ENCODE measurements around the gene HES4.
"Not testable (repeated sequence)": the region's sequence is repeated elsewhere in the genome, so short reads cannot be mapped to it uniquely, and the experiment has no call there.

HES4 gene

GRCh38 chr1:993379-993995 is 6.4 kb downstream of the HES4 start:
- no peaks in the 10 kb centered on the region for H3K4me1 ChIP-seq (ENCODE audit: control insufficient read depth, insufficient read depth, low read length)
- H3K9me3 ChIP-seq (ENCODE audit: control insufficient read depth, low read length): peaks cover 13% of the 10 kb centered on the region
- peaks cover 23% of the 10 kb centered on the region for H3K27me3 ChIP-seq (replicated peaks; ENCODE audit: control insufficient read depth, insufficient read depth, low read length)
- no peak for DNase-seq (ENCODE audit: low read depth)
- H3K4me3 ChIP-seq (ENCODE audit: low read length): no peak overlapping the region
- no peaks in the 10 kb centered on the region for H3K36me3 ChIP-seq (ENCODE audit: control insufficient read depth, insufficient read depth, low read length, severe bottlenecking)
- H3K9ac ChIP-seq (ENCODE audit: low read length): no peak overlapping the region

- no peaks in the 10 kb centered on the region for H3K4me1 ChIP-seq (ENCODE audit: control insufficient read depth, insufficient read depth, low read length)
- DNase-seq (ENCODE audit: low read depth): no peak
- H3K27me3 ChIP-seq (replicated peaks; ENCODE audit: control insufficient read depth, insufficient read depth, low read length): peaks cover 13% of the 10 kb centered on the region
These were observed 7.5 kb downstream of the HES4 start for GRCh38 chr1:992362-992761.

GRCh38 chr1:991895-992294 is 8.0 kb downstream of the HES4 start:
- no peaks in the 10 kb centered on the region for H3K4me1 ChIP-seq (ENCODE audit: control insufficient read depth, insufficient read depth, low read length)
- H3K9me3 ChIP-seq (ENCODE audit: control insufficient read depth, low read length): peaks cover 13% of the 10 kb centered on the region
- H3K9ac ChIP-seq (ENCODE audit: low read length): no peak overlapping the region
- H3K27me3 ChIP-seq (replicated peaks; ENCODE audit: control insufficient read depth, insufficient read depth, low read length): peaks cover 8% of the 10 kb centered on the region
- no peak overlapping the region for H3K4me3 ChIP-seq (ENCODE audit: low read length)
- H3K36me3 ChIP-seq (ENCODE audit: control insufficient read depth, insufficient read depth, low read length, severe bottlenecking): no peaks in the 10 kb centered on the region
- DNase-seq (ENCODE audit: low read depth): no peak

More at GRCh38 chr1:992362-992761, 7.5 kb downstream of the HES4 start:
- H3K9ac ChIP-seq (ENCODE audit: low read length): no peak overlapping the region
- H3K36me3 ChIP-seq (ENCODE audit: control insufficient read depth, insufficient read depth, low read length, severe bottlenecking): no peaks in the 10 kb centered on the region
- H3K9me3 ChIP-seq (ENCODE audit: control insufficient read depth, low read length): peaks cover 13% of the 10 kb centered on the region
- no peak overlapping the region for H3K4me3 ChIP-seq (ENCODE audit: low read length)

- H3K4me1 ChIP-seq (ENCODE audit: control insufficient read depth, insufficient read depth, low read length); H3K4me3 ChIP-seq (ENCODE audit: low read length); H3K27me3 ChIP-seq (replicated peaks; ENCODE audit: control insufficient read depth, insufficient read depth, low read length); H3K9ac ChIP-seq (ENCODE audit: low read length); H3K36me3 ChIP-seq (ENCODE audit: control insufficient read depth, insufficient read depth, low read length, severe bottlenecking); DNase-seq (ENCODE audit: low read depth): not testable (repeated sequence)
- peaks cover 13% of the 10 kb centered on the region for H3K9me3 ChIP-seq (ENCODE audit: control insufficient read depth, low read length)
These were observed 8.6 kb downstream of the HES4 start for GRCh38 chr1:991275-991674.

- not testable (repeated sequence) for H3K4me3 ChIP-seq (ENCODE audit: low read length); H3K9ac ChIP-seq (ENCODE audit: low read length); H3K36me3 ChIP-seq (ENCODE audit: control insufficient read depth, insufficient read depth, low read length, severe bottlenecking); H3K4me1 ChIP-seq (ENCODE audit: control insufficient read depth, insufficient read depth, low read length); DNase-seq (ENCODE audit: low read depth)
- Histone ChIP-seq H3K27me3 (replicated peaks; ENCODE audit: control insufficient read depth, insufficient read depth, low read length) (peaks cover 26% of the 10 kb centered on the region), H3K9me3 (ENCODE audit: control insufficient read depth, low read length) (peaks cover 13% of the 10 kb centered on the region)
These were observed 11.8 kb downstream of the HES4 start for GRCh38 chr1:988061-988460.

- peaks cover 51% of the 10 kb centered on the region for H3K27me3 ChIP-seq (replicated peaks; ENCODE audit: control insufficient read depth, insufficient read depth, low read length)
- no peak for DNase-seq (ENCODE audit: low read depth)
- no peaks in the 10 kb centered on the region for H3K36me3 ChIP-seq (ENCODE audit: control insufficient read depth, insufficient read depth, low read length, severe bottlenecking)
- no peaks in the 10 kb centered on the region for H3K4me1 ChIP-seq (ENCODE audit: control insufficient read depth, insufficient read depth, low read length)
- H3K4me3 ChIP-seq (ENCODE audit: low read length): no peak overlapping the region
- H3K9ac ChIP-seq (ENCODE audit: low read length): no peak overlapping the region
- no peaks in the 10 kb centered on the region for H3K9me3 ChIP-seq (ENCODE audit: control insufficient read depth, low read length)
These were observed 14.8 kb downstream of the HES4 start for GRCh38 chr1:985126-985525.

- Histone ChIP-seq H3K27me3 (replicated peaks; ENCODE audit: control insufficient read depth, insufficient read depth, low read length) (peaks cover 54% of the 10 kb centered on the region), H3K9ac (ENCODE audit: low read length) (no peak overlapping the region), H3K9me3 (ENCODE audit: control insufficient read depth, low read length) (no peaks in the 10 kb centered on the region), H3K4me1 (ENCODE audit: control insufficient read depth, insufficient read depth, low read length) (no peaks in the 10 kb centered on the region), H3K4me3 (ENCODE audit: low read length) (no peak overlapping the region), H3K36me3 (ENCODE audit: control insufficient read depth, insufficient read depth, low read length, severe bottlenecking) (no peaks in the 10 kb centered on the region)
- DNase-seq (ENCODE audit: low read depth): no peak
These were observed 15.5 kb downstream of the HES4 start for GRCh38 chr1:984476-984814.

GRCh38 chr1:983798-984475 is 16.0 kb downstream of the HES4 start:
- Histone ChIP-seq H3K4me1 (ENCODE audit: control insufficient read depth, insufficient read depth, low read length) (no peaks in the 10 kb centered on the region), H3K36me3 (ENCODE audit: control insufficient read depth, insufficient read depth, low read length, severe bottlenecking) (no peaks in the 10 kb centered on the region), H3K9ac (ENCODE audit: low read length) (no peak overlapping the region), H3K4me3 (ENCODE audit: low read length) (no peak overlapping the region), H3K9me3 (ENCODE audit: control insufficient read depth, low read length) (no peaks in the 10 kb centered on the region), H3K27me3 (replicated peaks; ENCODE audit: control insufficient read depth, insufficient read depth, low read length) (peaks cover 53% of the 10 kb centered on the region)
- peak; percentile 76 for DNase-seq (ENCODE audit: low read depth)

- Histone ChIP-seq H3K4me1 (ENCODE audit: control insufficient read depth, insufficient read depth, low read length) (no peaks in the 10 kb centered on the region), H3K27me3 (replicated peaks; ENCODE audit: control insufficient read depth, insufficient read depth, low read length) (peaks cover 53% of the 10 kb centered on the region), H3K9me3 (ENCODE audit: control insufficient read depth, low read length) (no peaks in the 10 kb centered on the region), H3K36me3 (ENCODE audit: control insufficient read depth, insufficient read depth, low read length, severe bottlenecking) (no peaks in the 10 kb centered on the region), H3K4me3 (ENCODE audit: low read length) (no peak overlapping the region), H3K9ac (ENCODE audit: low read length) (no peak overlapping the region)
- no peak for DNase-seq (ENCODE audit: low read depth)
These were observed 17.0 kb downstream of the HES4 start for GRCh38 chr1:982765-983436.

- H3K36me3 ChIP-seq (ENCODE audit: control insufficient read depth, insufficient read depth, low read length, severe bottlenecking): no peaks in the 10 kb centered on the region
- DNase-seq (ENCODE audit: low read depth): no peak
- no peaks in the 10 kb centered on the region for H3K4me1 ChIP-seq (ENCODE audit: control insufficient read depth, insufficient read depth, low read length)
- no peaks in the 10 kb centered on the region for H3K9me3 ChIP-seq (ENCODE audit: control insufficient read depth, low read length)
- H3K27me3 ChIP-seq (replicated peaks; ENCODE audit: control insufficient read depth, insufficient read depth, low read length): peaks cover 53% of the 10 kb centered on the region
- no peak within 1 kb of the TSS for H3K4me3 ChIP-seq (ENCODE audit: low read length)
- H3K9ac ChIP-seq (ENCODE audit: low read length): no peak within 1 kb of the TSS
These were observed 17.8 kb downstream of the HES4 start, which contains the start of gene PERM1 for GRCh38 chr1:981955-982558. PERM1 (minus strand) TSS chr1:982093; CDS start chr1:981029, 1,064 bp downstream.

- Histone ChIP-seq H3K4me1 (ENCODE audit: control insufficient read depth, insufficient read depth, low read length) (no peaks in the 10 kb centered on the region), H3K27me3 (replicated peaks; ENCODE audit: control insufficient read depth, insufficient read depth, low read length) (peaks cover 53% of the 10 kb centered on the region), H3K9ac (ENCODE audit: low read length) (no peak overlapping the region), H3K4me3 (ENCODE audit: low read length) (no peak overlapping the region), H3K36me3 (ENCODE audit: control insufficient read depth, insufficient read depth, low read length, severe bottlenecking) (no peaks in the 10 kb centered on the region), H3K9me3 (ENCODE audit: control insufficient read depth, low read length) (no peaks in the 10 kb centered on the region)
- no peak for DNase-seq (ENCODE audit: low read depth)
These were observed 18.4 kb downstream of the HES4 start for GRCh38 chr1:981491-981954.

Measured in adipocyte (in vitro differentiated cells).